ENCODE data around the gene ARL8B. TPM values are rescaled to one million over a fixed set of nuclear protein-coding genes. Genes with fewer than 3 reads are reported as not detected.
A peak's percentile ranks its signal among the peaks of the same experiment; 100 is the strongest.

The ARL8B gene
- total RNA-seq, 4 donors from 2014 or later: 22.8 to 80.2 (median 51.2) TPM

- Histone ChIP-seq H3K27me3 (no peaks in the 10 kb centered on the region), H3K9me3 (no peaks in the 10 kb centered on the region), H3K27ac (no peak overlapping the region), H3K4me1 (peaks cover 0 to 5% of the 10 kb centered on the region in 2 donors), H3K4me3 (no peak overlapping the region), H3K36me3 (no peaks in the 10 kb centered on the region)
- no peak for DNase-seq
- intact Hi-C loops (cut with DNase I; ENCODE audit: low total_unique reads): no loop called here
- TF ChIP-seq POLR2A (IDR thresholded peaks at IDR 0.05): no peak
- TF ChIP-seq, protein P1, sequence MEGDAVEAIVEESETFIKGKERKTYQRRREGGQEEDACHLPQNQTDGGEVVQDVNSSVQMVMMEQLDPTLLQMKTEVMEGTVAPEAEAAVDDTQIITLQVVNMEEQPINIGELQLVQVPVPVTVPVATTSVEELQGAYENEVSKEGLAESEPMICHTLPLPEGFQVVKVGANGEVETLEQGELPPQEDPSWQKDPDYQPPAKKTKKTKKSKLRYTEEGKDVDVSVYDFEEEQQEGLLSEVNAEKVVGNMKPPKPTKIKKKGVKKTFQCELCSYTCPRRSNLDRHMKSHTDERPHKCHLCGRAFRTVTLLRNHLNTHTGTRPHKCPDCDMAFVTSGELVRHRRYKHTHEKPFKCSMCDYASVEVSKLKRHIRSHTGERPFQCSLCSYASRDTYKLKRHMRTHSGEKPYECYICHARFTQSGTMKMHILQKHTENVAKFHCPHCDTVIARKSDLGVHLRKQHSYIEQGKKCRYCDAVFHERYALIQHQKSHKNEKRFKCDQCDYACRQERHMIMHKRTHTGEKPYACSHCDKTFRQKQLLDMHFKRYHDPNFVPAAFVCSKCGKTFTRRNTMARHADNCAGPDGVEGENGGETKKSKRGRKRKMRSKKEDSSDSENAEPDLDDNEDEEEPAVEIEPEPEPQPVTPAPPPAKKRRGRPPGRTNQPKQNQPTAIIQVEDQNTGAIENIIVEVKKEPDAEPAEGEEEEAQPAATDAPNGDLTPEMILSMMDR (IDR thresholded peaks at IDR 0.05): no peak
Measured at GRCh38 chr3:5222283-5223005, 100.4 kb downstream of the ARL8B start.

GRCh38 chr3:5226783-5227182 lies 104.7 kb downstream of the ARL8B start:
- DNase-seq: no peak
- Histone ChIP-seq H3K4me3 (no peak overlapping the region), H3K9me3 (no peaks in the 10 kb centered on the region), H3K36me3 (no peaks in the 10 kb centered on the region), H3K27me3 (no peaks in the 10 kb centered on the region), H3K4me1 (no peaks in the 10 kb centered on the region), H3K27ac (no peak overlapping the region)
- intact Hi-C loops (cut with DNase I; ENCODE audit: low total_unique reads): no loop called here
- TF ChIP-seq, protein P1 (IDR thresholded peaks at IDR 0.05): peak in 3 of 4 experiments; percentile 22 to 44 (median 33)
- no peak for TF ChIP-seq POLR2A (IDR thresholded peaks at IDR 0.05)

GRCh38 chr3:5227812-5228211 lies 105.7 kb downstream of the ARL8B start:
- Histone ChIP-seq H3K27me3 (no peaks in the 10 kb centered on the region), H3K27ac (no peak overlapping the region), H3K36me3 (no peaks in the 10 kb centered on the region), H3K4me3 (no peak overlapping the region), H3K4me1 (no peaks in the 10 kb centered on the region), H3K9me3 (no peaks in the 10 kb centered on the region)
- TF ChIP-seq, protein P1 (IDR thresholded peaks at IDR 0.05): no peak
- no peak for TF ChIP-seq POLR2A (IDR thresholded peaks at IDR 0.05)
- no peak for DNase-seq
- intact Hi-C loops (cut with DNase I; ENCODE audit: low total_unique reads): no loop called here

DNA sequence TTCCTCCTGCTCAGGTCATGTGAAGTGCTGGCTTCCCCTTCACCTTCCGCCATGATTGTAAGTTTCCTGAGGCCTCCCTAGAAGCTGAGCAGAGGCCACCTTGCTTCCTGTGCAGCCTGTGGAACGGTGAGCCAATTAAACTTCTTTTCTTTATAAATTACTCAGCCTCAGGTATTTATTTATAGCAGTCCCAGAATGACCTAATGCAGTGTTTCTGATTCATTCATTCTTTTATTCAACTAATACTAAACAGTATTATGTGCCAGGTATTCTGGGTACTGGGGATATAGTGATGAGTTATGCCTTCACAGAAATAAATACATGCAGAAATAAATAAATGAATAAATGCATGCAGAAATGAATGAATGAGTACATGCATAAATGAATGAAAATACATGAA lies 107.3 kb downstream of the ARL8B start:
- Histone ChIP-seq H3K4me3 (no peak overlapping the region), H3K27ac (no peak overlapping the region), H3K36me3 (no peaks in the 10 kb centered on the region), H3K4me1 (no peaks in the 10 kb centered on the region), H3K9me3 (no peaks in the 10 kb centered on the region), H3K27me3 (no peaks in the 10 kb centered on the region)
- intact Hi-C loops (cut with DNase I; ENCODE audit: low total_unique reads): no loop called here
- TF ChIP-seq, protein P1 (IDR thresholded peaks at IDR 0.05): no peak
- TF ChIP-seq POLR2A (IDR thresholded peaks at IDR 0.05): no peak
- no peak for DNase-seq

Small RNA genes lying within 50 kb of the gene (small RNA-seq; reads per million reads assigned to genes)
- gene AC090955.1 (not detected), gene RF00019 (not detected)

Other genes starting within 250 kb of the ARL8B start
- gene BHLHE40, start 142.9 kb upstream of the ARL8B start, total RNA-seq: 10 to 100 TPM; 11.4 to 84.2 (median 28.1) TPM
- gene EDEM1, start 65.4 kb downstream of the ARL8B start, total RNA-seq: 10 to 100 TPM; 17.1 to 58.4 (median 37.7) TPM